Heart left ventricle (tissue), 16 donors: ENCODE results near the gene EEF1A1. TPM values are rescaled to one million over a fixed set of nuclear protein-coding genes. Genes with fewer than 3 reads are reported as not detected.

Experiments
- ATAC-seq, 4 donors: fragments of 200-7000 bp; cut with Tn5 transposase; one replicate each; pipeline ENCODE4 v1.9.1; 2020 to 2022; ENCODE audit warnings: moderate library complexity in 4 of 4, mild to moderate bottlenecking in 3 of 4, moderate number of reproducible peaks in 1 of 4
- DNase-seq, 5 donors: peaks; one replicate each; pipeline ENCODE4 v3.0.0-alpha.2; 2020
- H3K27ac ChIP-seq, 12 donors: fragments of 200-600 bp; sonication (generic) in 4 of 12; one replicate each; pipeline versions ENCODE4 v1.5.0 to v1.8.0; 2016 to 2022; ENCODE audit warnings: mild to moderate bottlenecking in 2 of 12
- H3K27me3 ChIP-seq, 9 donors: fragments of 200-600 bp; sonication (generic) in 2 of 9; one replicate each; pipeline versions ENCODE4 v1.5.1 to v1.8.0; 2016 to 2022; ENCODE audit warnings: mild to moderate bottlenecking in 3 of 9
- H3K36me3 ChIP-seq, 9 donors: fragments of 200-600 bp; sonication (generic) in 2 of 9; one replicate each; pipeline versions ENCODE4 v1.5.0 to v1.8.0; 2018 to 2022; ENCODE audit warnings: mild to moderate bottlenecking in 2 of 9
- H3K4me1 ChIP-seq, 12 donors: fragments of 200-600 bp; sonication (generic) in 4 of 12; one replicate each; pipeline versions ENCODE4 v1.5.0 to v1.8.0; 2016 to 2022; ENCODE audit warnings: mild to moderate bottlenecking in 3 of 12
- H3K4me3 ChIP-seq, 12 donors: fragments of 200-600 bp; sonication (generic) in 4 of 12; one replicate each; pipeline versions ENCODE4 v1.5.0 to v1.8.0; 2017 to 2022; ENCODE audit warnings: mild to moderate bottlenecking in 9 of 12, moderate library complexity in 4 of 12
- H3K9me3 ChIP-seq, 12 donors: fragments of 200-600 bp; sonication (generic) in 4 of 12; one replicate each; pipeline versions ENCODE4 v1.5.0 to v1.8.0; 2016 to 2022; ENCODE audit warnings: mild to moderate bottlenecking in 1 of 12
- POLR2A ChIP-seq, 2 donors: fragments of 450-650 bp; IDR thresholded peaks; one replicate each; pipeline ENCODE4 v1.6.1; 2017; ENCODE audit warnings: antibody characterized with exemption in 2 of 2, mild to moderate bottlenecking in 2 of 2, moderate library complexity in 2 of 2
- WGBS, 4 donors: extraction: QIAGEN DNeasy Blood & Tissue Kit in 2 of 4; methylation state at CpG; one replicate each; pipeline versions ENCODE4 v1.1.5 to v1.1.7; 2013 to 2018; 5-methylcytosine and 5-hydroxymethylcytosine counted together
- intact Hi-C, 10 donors: fragments of 100-400 bp; cut with DNase I; formaldehyde crosslinking; loops; one replicate each; pipeline versions ENCODE4 v1.11.1 to v1.14.2; 2022
- polyA plus RNA-seq, 2 donors: library from polyadenylated mRNA; stranded (reverse); fragments of 200-250 nt; gene quantifications; one replicate each; pipeline ENCODE4 v1.2.3, GENCODE V29; 2013
- total RNA-seq, 9 donors: library from RNA; depleted of rRNA in 2 of 9; stranded (reverse); fragments of >200 nt in 2 of 9; fragmentation: NEBNext Ultra II Directional in 3 of 9; extraction: Animal tissue kit (Norgen Biotek cat#: 25700) in 3 of 9; gene quantifications; one replicate each; pipeline versions ENCODE4 v1.1.0 to v1.2.4, GENCODE V29; 2016 to 2023
- TF ChIP-seq, protein P1 (sequence below), 12 donors: fragments of 200-600 bp; sonication (generic) in 4 of 12; IDR thresholded peaks; one replicate each; pipeline versions ENCODE4 v1.5.0 to v1.8.0; 2018 to 2022; ENCODE audit warnings: antibody characterized with exemption in 12 of 12, mild to moderate bottlenecking in 5 of 12
- donor health status: ischemic (EF 13 %, LVEDD 7.1; RV severe dilation, severe dysfunction).
- donor health status: healthy with polysubstance abuse.
- donor health status: DM: no; HTN: yes; CAD: no.
- donor health status: DM: no; HTN: no; CAD: no.
- donor health status: ischemic (EF 25% LVEDD 6.9; RV normal size, moderate dysfunction).
- donor health status: ischemic (EF 25% LVEDD 5.7; RV mildly dilated, moderate dysfunction).
- donor health status: healthy.
- donor health status: DM: yes; HTN: yes; CAD: no.
- donor health status: ischemic (EF 35%, LVEDD 5.7; RV mildly dilated, moderate dysfunction).
- donor health status: nonischemic (EF 11% LVEDD 7.7; RV severe dilation, severe dysfunction).
- donor health status: DM: yes; HTN: yes; CAD: no.
- donor health status: PGD.
- donor health status: ischemic (EF 29% LVEDD 5.4; RV normal size, mild dysfunction).
- donor health status: nonischemic (EF 23%, LVEDD 6.1; RV moderate dilation, normal function).

EEF1A1 gene
- total and polyA plus RNA-seq, 11 donors = 743 to 4,205 (median 1,528) TPM

DNA sequence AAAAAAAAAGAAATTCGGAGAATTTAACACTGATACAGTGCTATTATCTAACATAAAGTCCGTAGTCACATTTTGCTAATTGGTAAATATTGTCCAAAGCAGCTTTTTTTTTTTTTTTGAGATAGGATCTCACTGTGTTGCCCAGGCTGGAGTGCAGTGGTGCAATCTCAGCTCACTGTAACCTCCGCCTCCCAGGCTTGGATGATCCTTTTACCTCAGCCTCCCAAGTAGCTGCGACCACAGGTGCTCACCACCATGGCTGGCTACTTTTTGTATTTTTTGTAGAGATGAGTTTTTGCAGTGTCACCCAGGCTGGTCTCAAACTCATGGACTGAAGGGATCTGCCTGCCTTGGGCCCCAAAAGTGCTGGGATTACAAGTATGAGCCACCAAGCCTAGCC, 43.4 kb downstream of the EEF1A1 start:
- 95 to 99% (median 97%) methylated on average over 4 of the region's 4 CpGs for WGBS, 4 donors
- no peak overlapping the region for H3K4me3 ChIP-seq
- DNase-seq = no peak
- ATAC-seq = no peak
- no peaks in the 10 kb centered on the region for H3K27me3 ChIP-seq
- peaks cover 0 to 100% (median 97%) of the 10 kb centered on the region in 9 donors for H3K36me3 ChIP-seq
- TF ChIP-seq, protein P1, sequence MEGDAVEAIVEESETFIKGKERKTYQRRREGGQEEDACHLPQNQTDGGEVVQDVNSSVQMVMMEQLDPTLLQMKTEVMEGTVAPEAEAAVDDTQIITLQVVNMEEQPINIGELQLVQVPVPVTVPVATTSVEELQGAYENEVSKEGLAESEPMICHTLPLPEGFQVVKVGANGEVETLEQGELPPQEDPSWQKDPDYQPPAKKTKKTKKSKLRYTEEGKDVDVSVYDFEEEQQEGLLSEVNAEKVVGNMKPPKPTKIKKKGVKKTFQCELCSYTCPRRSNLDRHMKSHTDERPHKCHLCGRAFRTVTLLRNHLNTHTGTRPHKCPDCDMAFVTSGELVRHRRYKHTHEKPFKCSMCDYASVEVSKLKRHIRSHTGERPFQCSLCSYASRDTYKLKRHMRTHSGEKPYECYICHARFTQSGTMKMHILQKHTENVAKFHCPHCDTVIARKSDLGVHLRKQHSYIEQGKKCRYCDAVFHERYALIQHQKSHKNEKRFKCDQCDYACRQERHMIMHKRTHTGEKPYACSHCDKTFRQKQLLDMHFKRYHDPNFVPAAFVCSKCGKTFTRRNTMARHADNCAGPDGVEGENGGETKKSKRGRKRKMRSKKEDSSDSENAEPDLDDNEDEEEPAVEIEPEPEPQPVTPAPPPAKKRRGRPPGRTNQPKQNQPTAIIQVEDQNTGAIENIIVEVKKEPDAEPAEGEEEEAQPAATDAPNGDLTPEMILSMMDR (IDR thresholded peaks at IDR 0.05) = no peak
- TF ChIP-seq POLR2A (IDR thresholded peaks at IDR 0.05) = no peak
- intact Hi-C loops = no loop called here
- H3K4me1 ChIP-seq = peaks cover 0 to 2% (median 0%) of the 10 kb centered on the region in 12 donors
- no peak overlapping the region for H3K27ac ChIP-seq
- H3K9me3 ChIP-seq = no peaks in the 10 kb centered on the region

DNA sequence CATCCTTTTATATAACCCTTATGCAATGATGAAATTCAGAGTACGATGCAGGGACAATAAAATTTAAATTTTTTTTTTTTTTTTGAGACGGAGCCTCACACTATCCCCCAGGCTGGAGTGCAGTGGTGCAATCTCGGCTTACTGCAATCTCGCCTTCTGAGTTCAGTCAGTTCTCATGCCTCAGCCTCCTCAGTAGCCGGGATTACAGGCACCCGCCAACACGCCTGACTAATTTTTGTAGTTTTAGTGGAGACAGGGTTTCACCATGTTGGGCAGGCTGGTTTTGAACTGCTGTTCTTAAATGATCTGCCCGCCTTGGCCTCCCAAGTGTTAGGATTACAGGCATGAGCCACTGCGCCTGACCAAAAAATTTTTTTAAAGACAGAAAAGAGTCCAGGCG, 44.1 kb downstream of the EEF1A1 start:
- Histone ChIP-seq H3K36me3 (peaks cover 0 to 100% (median 97%) of the 10 kb centered on the region in 9 donors), H3K27ac (no peak overlapping the region), H3K27me3 (no peaks in the 10 kb centered on the region), H3K9me3 (no peaks in the 10 kb centered on the region), H3K4me3 (no peak overlapping the region), H3K4me1 (peaks cover 0 to 9% (median 0%) of the 10 kb centered on the region in 12 donors)
- TF ChIP-seq POLR2A (IDR thresholded peaks at IDR 0.05) = no peak
- TF ChIP-seq, protein P1 (IDR thresholded peaks at IDR 0.05) = no peak
- WGBS, 4 donors = 96 to 98% (median 97%) methylated on average over 10 of the region's 10 CpGs
- DNase-seq (no peak), ATAC-seq (no peak)
- intact Hi-C loops = no loop called here

DNA sequence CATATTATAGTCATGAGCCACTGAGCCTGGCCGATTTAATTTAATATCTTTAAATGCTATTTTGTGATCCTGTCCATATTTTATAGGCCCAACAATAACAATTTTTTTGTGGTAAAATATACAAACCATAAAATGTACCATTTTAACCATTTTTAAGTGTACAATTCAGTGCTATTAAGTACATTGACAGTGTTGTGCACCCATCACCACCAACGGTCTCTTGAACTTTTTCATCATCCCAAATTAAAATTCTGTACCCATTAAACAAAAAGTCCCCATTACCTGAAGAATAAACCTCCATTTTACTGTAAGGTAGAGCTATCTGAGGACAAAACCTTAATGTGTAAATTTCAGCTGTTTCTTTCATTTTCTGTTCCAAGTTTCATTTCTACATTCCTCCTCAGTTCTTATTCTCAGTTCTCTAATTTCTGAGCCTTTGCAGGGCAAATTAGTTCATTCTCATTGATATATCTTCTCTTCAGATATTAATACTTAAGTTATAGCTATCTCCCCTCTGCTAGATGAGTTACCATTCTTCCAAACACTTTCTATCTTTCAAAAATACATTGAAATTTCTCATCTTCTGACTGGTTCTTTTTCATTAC, 49.0 kb downstream of the EEF1A1 start:
- intact Hi-C loops = no loop called here
- TF ChIP-seq POLR2A (IDR thresholded peaks at IDR 0.05) = no peak
- TF ChIP-seq, protein P1 (IDR thresholded peaks at IDR 0.05) = no peak
- 82 to 90% (median 88%) methylated on average over 2 of the region's 2 CpGs for whole genome bisulfite sequencing, 4 donors
- Histone ChIP-seq H3K4me1 (peaks cover 0 to 22% (median 0%) of the 10 kb centered on the region in 12 donors), H3K4me3 (no peak overlapping the region), H3K36me3 (peaks cover 0 to 100% (median 100%) of the 10 kb centered on the region in 9 donors), H3K27me3 (no peaks in the 10 kb centered on the region), H3K9me3 (no peaks in the 10 kb centered on the region), H3K27ac (peak overlapping the region in 1 of 12 donors; percentile 76)
- ATAC-seq (no peak), DNase-seq (no peak)

Other genes starting within 250 kb of the EEF1A1 start
- gene DPPA5, start 166.8 kb downstream of the EEF1A1 start, total RNA-seq = not detected
- gene DPPA5, start 166.8 kb downstream of the EEF1A1 start, polyA plus RNA-seq = not detected
- not detected for gene KHDC3L, start 158.4 kb downstream of the EEF1A1 start, total RNA-seq
- not detected for gene KHDC3L, start 158.4 kb downstream of the EEF1A1 start, polyA plus RNA-seq
- gene OOEP, start 151.1 kb downstream of the EEF1A1 start, total RNA-seq = not detected
- not detected for gene OOEP, start 151.1 kb downstream of the EEF1A1 start, polyA plus RNA-seq
- under 1 TPM in 6 of 9 donors, not detected in 3; 0.11 to 0.52 (median 0.20) TPM for gene DDX43, start 126.2 kb downstream of the EEF1A1 start, total RNA-seq
- under 1 TPM; 0.08 to 0.30 TPM for gene DDX43, start 126.2 kb downstream of the EEF1A1 start, polyA plus RNA-seq
- 1 to 10 TPM in 6 of 9 donors, under 1 TPM in 3; 0.50 to 7.6 (median 1.2) TPM for gene CGAS, start 68.7 kb downstream of the EEF1A1 start, total RNA-seq
- gene CGAS, start 68.7 kb downstream of the EEF1A1 start, polyA plus RNA-seq = under 1 TPM; 0.38 to 0.55 TPM
- gene MTO1, start 59.3 kb downstream of the EEF1A1 start, total RNA-seq = 10 to 100 TPM; 18.8 to 32.2 (median 23.7) TPM
- 10 to 100 TPM in 1 of 2 donors, 1 to 10 TPM in 1; 8.6 to 19.4 TPM for gene MTO1, start 59.3 kb downstream of the EEF1A1 start, polyA plus RNA-seq
- 10 to 100 TPM in 1 of 9 donors, 1 to 10 TPM in 8; 3.3 to 10.6 (median 7.5) TPM for gene SLC17A5, start 133.0 kb upstream of the EEF1A1 start, total RNA-seq
- 10 to 100 TPM in 1 of 2 donors, 1 to 10 TPM in 1; 2.1 to 10.6 TPM for gene SLC17A5, start 133.0 kb upstream of the EEF1A1 start, polyA plus RNA-seq
- gene CD109, start 175.2 kb upstream of the EEF1A1 start, total RNA-seq = 10 to 100 TPM in 7 of 9 donors, 1 to 10 TPM in 2; 6.9 to 30.5 (median 14.5) TPM
- gene CD109, start 175.2 kb upstream of the EEF1A1 start, polyA plus RNA-seq = 1 to 10 TPM; 1.9 to 9.3 TPM